HL-60/S4 (cell line): ENCODE data around the gene LCN6.

Experiments used
- in situ Hi-C: fragments of 300-500 bp; cut with MboI; formaldehyde crosslinking; loops from 2 replicates; pipeline ENCODE4 v1.14.3; 2022; ENCODE audit warnings: low sequenced_read_pairs

Gene LCN6

GRCh38 chr9:136747161-136748060 is 914 bp downstream of the LCN6 start:
- in situ Hi-C loops = no loop called here

- in situ Hi-C loops = no loop called here
Observed at GRCh38 chr9:136746621-136747020, 1.7 kb downstream of the LCN6 start.

- in situ Hi-C loops = no loop called here
Observed at GRCh38 chr9:136746155-136746490, 2.2 kb downstream of the LCN6 start.

- in situ Hi-C loops = no loop called here
Observed at GRCh38 chr9:136745389-136746154, 2.8 kb downstream of the LCN6 start.

GRCh38 chr9:136744773-136745172 is 3.6 kb downstream of the LCN6 start:
- in situ Hi-C loops = no loop called here

- in situ Hi-C loops = no loop called here
Observed at GRCh38 chr9:136743639-136744211, 4.6 kb downstream of the LCN6 start.

GRCh38 chr9:136742591-136743391 is 5.5 kb downstream of the LCN6 start, which contains the start of gene LCN10:
Gene LCN10 (minus strand): TSS chr9:136742940. CDS start chr9:136742903, 37 bp downstream.
- in situ Hi-C loops = no loop called here

GRCh38 chr9:136741883-136742571 is 6.3 kb downstream of the LCN6 start:
- in situ Hi-C loops = no loop called here

- in situ Hi-C loops = no loop called here
Observed at GRCh38 chr9:136740971-136741882, 7.1 kb downstream of the LCN6 start.

- in situ Hi-C loops = no loop called here
Observed at GRCh38 chr9:136740491-136740890, 7.8 kb downstream of the LCN6 start.

GRCh38 chr9:136740069-136740468 is 8.3 kb downstream of the LCN6 start:
- in situ Hi-C loops = no loop called here

GRCh38 chr9:136739509-136739908 is 8.8 kb downstream of the LCN6 start:
- in situ Hi-C loops = no loop called here

GRCh38 chr9:136738960-136739359 is 9.4 kb downstream of the LCN6 start:
- in situ Hi-C loops = no loop called here

GRCh38 chr9:136735812-136736480 is 12.4 kb downstream of the LCN6 start:
- in situ Hi-C loops = no loop called here

GRCh38 chr9:136734837-136735496 is 13.4 kb downstream of the LCN6 start:
- in situ Hi-C loops = no loop called here

GRCh38 chr9:136733611-136734010 is 14.7 kb downstream of the LCN6 start:
- in situ Hi-C loops = no loop called here

GRCh38 chr9:136732444-136733178 is 15.7 kb downstream of the LCN6 start:
- in situ Hi-C loops = no loop called here
